Activated T-cell treated with anti-CD3 and anti-CD28 coated beads for 4 hours (primary cell): Measurements from ENCODE around the gene MON1A.
A peak's percentile ranks its signal among the peaks of the same experiment; 100 is the strongest.
"Not testable (repeated sequence)": the region's sequence is repeated elsewhere in the genome, so short reads cannot be mapped to it uniquely, and the experiment has no call there.

ENCODE experiments used
- DNase-seq: peaks from one replicate; pipeline ENCODE4 v3.0.0-alpha.2; 2020

MON1A gene

DNA sequence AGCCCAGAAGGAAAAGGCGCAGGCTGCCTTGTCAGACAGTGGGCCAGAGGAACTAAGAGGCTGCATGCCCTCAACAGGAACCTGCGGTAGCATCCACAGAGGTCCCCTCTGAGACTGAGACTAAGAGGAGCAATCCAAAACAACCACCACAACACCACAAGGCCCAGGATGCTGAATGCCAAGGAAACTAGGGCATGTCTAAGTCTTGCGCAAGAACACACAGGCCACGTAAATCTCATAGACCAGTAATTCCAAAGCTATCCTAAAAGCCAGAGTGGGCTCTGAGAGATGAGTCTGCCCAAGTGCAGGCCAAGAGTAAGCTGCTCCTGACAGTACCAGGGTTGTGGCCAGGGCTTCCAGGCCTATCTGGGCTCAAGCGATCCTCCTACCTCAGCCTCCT lies 12.9 kb downstream of the MON1A start:
- no peak for DNase-seq

DNA sequence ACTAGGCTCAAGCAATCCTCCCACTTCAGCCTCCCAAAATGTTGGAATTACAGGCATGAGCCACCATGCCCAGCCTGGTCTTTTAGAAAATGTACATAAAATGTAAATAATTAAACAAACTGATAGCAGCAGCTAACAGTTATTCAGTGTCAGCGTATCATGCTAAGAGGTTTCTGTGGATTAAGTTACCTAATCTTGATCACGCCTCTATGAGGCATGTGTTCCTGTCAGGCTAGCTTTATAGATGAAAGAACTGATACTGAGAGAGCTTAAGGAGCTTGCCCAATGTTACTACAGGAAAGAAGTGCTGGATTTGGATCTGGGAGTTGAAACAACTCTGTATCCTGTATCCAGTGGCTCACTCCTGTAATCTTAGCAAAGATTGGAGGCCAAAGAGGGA lies 14.7 kb downstream of the MON1A start:
- DNase-seq = no peak

DNA sequence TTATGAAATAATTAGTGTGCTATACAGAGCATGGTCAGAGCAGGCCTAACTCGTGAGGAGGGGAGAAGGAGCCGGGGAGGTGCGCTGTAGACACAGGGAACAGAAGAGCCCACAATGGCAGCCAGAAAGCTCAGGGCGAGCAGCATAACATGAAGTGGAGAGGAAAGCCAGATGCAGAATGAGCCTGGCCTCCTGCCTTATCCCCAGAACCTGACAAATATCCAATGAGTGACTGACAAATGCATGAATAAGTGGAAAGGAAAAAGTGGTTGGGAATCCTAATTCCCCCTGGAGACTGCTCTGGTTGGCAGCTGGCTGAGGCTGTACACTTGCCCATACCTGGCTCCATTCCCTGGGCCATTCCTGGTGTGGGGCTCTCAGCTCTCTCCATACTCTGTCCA lies 16.7 kb downstream of the MON1A start:
- no peak for DNase-seq

DNA sequence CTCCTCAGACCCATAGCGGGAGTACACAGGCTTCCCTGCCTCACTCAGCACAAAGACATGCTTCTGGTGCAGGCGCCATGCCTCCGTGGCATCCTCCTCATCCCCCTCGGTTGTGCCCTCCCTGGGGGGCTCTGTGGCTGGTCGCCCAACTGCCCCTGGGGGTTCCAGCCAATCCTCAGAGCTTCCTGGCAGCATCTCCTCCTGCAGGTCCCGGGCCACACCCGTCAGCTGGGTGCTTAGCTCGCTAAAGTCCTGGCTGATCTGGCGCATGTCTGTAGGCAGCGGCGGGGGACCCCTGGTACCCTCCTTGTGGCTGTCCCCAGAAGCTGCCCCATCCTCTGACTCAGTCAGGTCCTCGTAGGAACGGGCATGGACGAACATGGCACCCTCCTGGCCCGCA lies 18.0 kb downstream of the MON1A start:
- no peak for DNase-seq

DNA sequence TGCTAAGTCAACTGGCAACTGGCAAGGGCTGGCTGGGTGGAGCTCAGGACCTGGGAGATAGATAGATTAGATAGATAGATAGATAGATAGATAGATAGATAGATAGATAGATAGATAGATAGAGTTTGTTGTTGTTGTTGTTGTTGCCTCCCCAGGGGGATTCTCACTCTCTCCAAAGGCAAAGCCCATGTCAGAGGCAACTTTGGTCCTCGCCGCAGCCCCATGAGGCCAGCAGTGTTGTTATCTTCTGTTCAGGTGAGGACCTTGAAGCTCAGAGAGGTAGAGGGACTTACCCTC lies 18.5 kb downstream of the MON1A start:
- no peak for DNase-seq

DNA sequence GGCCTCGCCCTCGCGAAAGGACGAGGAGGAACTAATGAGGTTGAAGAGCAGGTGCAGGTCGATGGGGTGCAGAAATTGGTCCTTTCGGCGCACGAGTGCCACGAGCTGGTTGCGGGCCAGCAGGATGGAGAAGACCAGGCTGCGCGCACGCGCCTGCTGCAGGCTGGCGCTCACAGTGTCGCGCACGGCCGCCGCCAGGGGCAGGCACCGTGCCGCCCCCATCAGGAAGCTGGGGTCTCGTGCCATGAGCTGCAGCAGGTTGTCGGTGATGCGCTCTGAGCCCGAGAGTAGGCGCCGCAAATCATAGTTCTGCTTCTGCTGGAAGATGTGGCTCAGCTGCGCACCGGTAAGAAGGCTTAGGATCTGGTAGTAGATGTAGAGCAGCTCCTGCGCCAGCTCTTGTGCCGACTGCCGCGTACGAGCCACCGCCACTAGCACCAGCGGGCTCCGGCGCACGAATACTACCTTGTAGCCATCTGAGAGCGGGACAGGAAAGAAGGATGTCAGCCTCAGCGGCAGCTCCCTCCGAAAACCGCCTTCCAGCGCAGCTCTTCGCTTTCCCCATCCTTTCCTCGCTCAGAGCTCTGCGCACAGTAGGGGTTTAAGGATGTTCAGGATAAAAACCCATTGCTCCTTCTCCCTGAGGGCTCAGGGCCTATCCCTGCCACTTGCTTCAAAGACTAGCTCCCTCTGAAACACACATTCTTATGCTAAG lies 19.0 kb downstream of the MON1A start:
- no peak for DNase-seq

DNA sequence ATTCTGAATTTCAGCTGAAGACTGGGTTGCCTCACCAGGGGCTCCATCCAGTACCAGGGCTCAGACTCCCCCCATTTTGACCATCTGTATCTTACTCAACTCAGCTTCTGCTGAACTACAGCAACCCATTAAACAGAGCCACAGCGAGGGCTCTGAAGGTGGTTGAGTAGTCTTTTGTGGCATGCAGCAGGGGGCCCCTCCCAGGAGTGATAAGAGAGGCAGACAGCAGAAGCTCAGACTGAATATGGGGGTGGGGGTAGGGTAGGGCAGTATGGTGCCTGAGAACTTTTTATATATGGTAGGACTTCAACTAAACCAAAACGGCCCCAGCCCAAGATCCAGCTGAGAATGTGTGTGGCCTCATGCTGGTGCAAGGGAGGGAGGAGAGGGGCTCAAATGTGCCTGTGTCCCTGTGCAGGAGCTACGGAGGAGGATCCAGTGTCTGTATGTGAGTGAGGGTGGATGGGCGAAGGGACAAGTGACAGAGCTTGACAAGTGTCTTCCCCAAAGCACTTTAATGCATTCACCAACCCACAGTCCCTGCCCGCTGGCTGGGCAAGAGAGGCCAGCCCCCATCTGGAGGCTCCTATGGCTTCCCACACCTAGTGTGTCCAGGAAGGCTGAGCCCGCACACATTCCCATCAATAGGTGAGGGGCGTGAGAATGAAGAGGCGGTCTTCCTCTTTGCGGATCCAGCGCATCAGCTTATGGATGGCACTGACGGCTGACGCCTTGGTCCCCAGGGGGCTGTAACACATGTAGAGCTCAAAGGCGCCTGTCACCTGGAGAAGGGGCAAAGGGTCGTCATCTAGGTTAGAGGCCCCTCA lies 21.0 kb downstream of the MON1A start:
- DNase-seq = no peak

DNA sequence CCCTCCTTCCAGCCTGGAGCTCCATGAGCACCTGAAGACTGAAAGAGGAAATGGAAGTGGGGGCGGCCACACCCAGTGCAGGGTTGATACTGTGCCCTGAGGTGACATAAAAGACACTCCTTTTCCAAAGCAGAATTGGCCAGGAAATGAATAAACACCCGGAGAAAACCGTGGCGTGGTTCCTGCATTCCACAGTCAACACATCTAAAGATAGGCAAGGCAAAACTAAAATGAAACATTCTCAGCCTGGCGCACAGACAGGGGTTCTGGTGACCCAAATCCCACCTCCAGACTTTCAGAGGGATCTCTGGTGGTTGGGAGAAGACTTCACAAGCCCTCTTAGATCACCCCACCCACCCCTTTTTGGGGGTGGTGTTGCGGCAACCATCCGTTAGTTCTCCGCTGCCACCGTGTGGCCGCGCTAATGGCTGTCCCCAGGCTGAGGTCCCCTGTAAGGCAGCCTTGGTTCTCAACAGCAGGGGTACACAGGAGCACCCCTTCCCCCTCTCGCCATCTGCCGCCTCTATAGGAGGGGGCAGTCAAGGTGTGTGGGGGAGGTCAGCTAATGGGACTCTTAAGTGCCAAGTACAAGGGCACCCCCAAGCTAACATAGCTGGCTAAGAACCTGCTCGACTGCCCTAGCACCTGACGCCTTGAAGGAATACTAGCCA lies 23.4 kb downstream of the MON1A start:
- peak; percentile 39 for DNase-seq

DNA sequence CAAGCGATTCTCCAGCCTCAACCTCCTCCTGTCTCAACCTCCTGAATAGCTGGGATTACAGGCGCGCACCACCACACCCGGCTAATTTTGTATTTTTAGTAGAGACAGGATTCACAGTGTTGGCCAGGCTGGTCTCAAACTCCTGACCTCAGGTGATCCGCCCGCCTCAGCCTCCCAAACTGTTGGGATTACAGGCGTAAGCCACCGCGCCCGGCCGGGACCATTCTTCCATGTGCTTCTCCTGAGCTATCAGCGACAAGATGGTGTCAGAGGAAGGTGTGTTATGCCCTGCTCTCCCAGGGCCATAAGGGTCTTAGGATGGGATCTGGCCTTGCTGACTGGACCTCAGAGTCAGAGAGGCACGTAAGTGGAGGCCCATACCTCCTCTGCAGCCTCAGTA lies 25.2 kb downstream of the MON1A start:
- not testable (repeated sequence) for DNase-seq

DNA sequence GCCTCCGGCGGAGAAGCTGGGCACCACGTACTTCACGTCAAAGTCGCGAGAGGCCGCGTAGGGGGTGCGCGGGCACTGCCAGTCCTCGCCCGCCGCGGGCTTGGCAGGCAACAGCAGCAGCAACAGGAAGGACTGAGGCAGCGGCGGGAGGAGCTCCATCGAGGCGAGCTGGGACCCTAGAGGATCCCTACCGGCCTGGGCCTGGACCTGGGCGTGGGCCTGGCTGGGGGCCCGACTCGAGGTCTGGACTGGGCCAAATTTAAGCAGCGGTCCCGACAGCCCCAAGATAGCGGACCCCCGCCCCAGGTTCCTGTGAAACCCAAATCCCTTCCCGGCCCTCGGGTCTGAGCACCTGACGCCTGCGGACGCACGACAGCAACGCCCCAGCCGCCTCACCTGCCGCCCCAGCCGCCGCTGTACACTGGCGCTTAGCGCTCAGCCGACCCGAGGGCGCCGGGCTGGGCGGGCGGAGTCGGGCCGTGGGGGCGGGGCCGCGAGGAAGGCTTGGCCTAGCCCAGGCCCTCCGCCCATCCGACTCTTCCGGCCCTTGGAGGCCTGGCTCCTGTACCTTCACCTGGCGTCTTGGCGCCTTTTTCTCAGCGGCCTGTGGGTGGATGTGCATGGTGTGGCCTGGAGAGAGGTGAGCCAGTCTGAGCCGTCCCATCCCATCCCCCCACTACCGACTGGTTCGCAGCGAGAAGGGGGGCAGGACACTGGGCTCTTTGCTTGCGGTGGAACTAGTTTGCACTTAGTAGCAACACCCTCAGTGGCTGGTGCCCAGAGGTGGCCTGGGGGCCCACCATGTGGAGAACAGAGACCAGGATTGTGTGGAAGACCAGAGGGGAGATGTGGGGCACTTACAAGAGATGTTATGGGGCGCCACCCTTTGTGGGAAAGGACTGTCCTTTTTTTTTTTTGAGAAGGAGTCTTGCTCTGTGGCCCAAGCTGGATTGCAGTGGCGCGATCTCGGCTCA lies 25.9 kb downstream of the MON1A start, which contains the start of gene MST1R:
TSS of gene MST1R (minus strand) at position 423 of the 974 bp plus-strand sequence. CDS start at position 159, 264 bp downstream.
- DNase-seq = peak; percentile 64

DNA sequence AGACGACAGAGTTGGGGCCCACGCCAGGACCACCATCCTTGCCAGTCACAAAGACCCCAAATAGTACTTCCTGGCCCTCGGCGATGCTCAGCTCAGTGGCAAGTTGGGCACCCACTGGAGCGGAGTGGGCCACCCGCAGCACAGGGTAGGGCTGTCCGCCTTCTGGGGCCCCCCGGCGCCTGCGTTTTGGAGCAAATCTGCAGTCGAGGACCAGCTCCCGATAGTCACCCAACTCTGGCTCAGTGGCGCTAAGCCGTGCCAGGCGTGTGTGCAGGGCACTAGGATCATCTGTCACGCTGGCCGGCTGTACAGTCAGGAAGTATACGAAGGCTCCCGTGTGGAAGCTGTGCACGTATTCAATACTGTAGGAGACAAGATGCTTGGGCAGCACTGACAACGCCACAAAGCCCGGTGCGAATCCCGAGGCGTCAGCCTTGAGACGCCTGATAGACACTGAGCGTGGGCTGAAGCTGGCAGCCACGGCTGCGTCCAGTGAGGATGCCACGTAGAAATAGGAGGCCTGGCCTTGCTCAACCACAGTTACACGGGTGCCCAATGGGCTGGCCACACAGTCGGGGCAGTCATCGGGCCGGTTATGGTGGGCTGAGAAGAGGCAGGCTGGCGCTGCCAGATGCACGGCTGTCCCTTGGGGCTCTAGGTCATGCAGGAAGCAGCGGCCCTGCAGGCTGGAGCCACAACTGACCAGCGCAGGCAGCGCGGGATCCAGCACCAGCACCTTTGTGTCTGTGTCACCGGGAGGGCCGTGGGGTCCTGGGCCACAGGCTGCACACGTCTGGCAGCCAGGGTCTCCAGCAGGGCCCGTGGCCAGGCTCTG lies 26.9 kb downstream of the MON1A start:
- no peak for DNase-seq

DNA sequence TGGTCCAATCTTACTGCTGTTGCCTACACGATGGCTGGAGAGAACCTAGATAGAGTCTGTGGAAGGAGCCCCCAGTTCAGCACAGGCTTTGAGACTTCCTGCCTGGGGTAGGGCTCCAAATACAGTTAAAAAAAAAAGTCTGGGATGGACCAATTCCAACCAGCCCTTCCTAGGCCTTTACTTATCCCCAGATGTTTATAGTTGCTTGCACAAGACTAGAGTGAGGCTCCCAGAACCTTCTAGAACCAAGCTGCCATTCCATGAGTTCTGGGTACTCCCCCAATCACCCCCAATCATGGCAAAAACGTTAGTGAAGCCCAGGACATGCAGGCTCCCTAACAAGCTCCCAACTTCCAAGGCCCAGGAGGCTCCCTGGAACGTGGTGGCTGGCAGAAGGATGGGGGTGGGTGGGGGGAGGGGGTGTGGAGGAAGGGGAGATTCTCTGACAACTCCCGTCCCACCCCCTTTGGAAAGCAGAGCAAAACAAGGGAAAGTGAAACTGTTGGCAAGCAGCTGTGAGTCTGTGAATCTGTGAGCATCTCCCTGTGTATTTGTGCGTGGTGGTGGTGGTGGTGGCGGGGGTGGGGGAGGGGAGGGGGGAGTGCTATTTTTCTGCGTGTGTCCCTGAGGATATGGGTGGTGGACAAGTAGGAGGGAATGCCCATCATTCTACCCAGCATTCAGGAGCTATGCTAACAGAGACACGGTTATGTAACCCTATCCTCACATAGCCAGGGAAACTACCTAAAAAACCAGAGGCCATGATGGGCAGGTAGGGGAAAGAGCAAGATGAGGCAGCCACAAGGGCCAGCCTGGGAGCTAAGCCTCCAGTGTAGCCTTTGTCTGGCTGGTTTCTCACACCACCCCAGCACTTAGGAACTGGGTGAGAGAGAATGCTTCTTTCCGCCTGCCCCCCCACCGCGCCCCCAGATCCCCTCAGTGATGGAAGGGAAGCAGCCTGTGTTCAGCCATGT lies 28.0 kb downstream of the MON1A start:
- no peak for DNase-seq

DNA sequence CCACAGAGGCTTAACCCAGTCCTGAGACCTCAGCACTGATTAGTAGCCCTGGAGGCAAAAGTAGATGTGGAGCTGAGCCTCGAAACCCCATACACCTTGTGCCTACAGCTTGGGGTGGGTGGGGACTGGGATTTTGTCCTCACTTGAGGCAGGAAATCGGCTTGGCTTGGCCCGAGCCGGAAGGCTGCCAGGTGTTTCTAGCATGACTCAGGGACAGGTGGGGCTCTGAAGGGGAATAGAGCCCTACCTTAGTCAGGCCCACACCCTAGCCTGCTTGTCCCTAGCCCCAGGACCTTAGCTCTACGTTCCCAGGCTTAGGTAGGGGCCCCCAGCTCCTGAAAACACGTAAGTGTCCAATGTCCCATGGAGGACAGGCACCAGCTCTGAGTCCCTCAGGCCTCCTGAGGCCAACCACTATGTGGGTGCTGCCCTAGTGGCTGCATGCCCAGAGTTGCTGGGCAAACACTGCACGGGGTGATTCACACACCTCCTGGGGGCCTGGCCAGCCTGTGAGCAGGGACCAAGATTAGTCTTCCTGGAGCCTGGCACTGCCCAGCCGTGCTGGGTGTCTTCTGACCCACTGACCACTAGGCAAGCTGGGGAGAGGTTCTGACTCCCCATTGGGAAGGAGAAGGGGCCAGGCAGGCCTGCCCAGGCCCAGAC lies 29.0 kb downstream of the MON1A start:
- no peak for DNase-seq

DNA sequence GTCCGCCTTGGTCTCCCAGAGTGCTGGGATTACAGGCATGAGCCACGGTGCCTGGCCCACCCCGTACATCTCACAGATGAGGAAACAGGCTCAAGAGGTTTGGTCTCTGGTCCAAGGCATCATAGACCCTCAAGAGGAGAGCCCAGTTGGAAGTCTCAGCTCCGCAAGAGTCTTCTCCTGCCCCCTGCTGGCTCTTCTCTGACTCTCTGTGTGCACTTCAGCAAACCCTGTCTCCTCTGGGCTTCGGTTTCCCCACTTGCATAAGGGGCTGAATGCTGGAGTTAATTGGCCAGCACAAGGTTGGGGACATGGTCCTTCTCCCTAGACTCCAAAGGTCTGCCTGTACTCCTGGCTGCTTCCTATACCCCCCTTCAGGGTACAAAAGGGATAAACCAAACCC lies 29.8 kb downstream of the MON1A start:
- no peak for DNase-seq

DNA sequence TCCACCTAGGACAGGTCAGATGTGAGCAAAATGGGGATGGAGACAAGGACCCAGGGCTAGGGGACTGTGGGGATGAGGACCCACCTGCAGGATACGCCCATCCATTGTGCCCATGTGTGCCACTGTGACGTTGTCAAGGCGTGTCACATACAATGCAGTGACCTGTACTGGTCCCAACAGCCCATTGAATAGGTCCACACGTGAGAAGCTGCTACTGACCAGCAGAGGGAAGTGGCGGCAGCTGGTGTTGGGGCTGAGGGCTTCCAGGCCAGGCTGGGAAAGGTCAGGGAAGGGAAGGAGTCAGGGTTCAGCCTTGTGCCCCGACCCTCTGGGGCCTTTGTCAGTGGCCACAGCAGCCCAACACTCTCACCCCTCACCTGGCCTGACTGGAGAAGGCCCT lies 30.6 kb downstream of the MON1A start:
- DNase-seq = no peak

DNA sequence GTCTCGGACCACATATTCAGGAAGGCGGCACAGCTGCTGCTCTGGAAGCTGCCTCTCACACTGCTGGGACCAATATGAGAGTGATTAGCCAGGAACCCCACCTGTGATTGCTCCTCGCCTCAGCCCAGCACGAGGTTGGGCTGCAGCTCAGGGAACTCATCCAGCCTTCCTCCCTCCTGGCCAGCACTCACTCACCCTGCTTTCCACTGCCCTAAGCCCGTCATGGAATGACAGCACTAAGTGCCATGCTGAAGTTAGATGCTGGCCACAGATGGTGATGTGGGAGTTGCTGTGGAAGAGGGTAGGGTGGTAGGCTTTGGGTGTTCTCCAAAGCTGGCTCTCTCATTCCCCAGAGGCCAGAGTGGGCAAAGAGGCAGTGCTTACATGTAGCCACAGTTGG lies 33.3 kb downstream of the MON1A start:
- no peak for DNase-seq

DNA sequence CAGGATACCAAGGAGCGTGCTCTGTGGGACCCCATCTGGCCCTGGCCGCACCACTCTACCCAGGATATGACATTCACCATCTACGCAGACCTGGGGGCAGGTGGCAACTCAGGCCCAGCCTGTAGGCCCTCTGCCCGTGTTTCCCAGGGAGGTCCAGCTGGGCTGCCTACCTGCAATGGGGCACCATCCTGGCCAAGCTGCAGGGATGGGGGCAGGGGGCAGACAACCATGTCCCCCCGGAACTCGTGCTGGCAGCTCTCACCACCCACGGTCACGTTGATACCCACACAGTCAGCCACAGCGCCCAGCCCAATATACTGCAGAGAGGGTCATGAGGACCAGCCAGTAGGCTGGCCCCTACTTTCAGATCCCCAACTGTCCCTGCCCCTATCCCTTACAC lies 33.8 kb downstream of the MON1A start:
- no peak for DNase-seq

DNA sequence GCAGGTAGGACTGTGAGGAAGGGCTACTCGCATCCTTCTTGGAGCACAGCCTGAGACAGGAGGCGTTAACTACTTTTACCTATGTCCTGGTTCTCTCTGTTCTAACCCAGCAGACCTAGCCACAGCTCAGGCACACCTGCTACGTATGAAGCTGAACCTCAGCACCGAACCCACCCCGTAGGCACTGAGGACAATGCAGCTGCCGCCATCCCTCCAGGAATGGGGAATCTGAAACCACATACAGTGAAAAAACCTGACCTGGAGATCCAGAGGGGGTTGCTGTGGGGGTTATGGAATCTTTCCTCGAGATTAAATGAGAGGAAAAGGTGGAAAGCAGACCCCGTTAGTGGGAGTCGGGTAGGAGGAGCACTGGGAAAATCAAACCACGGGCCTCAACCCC lies 40.3 kb downstream of the MON1A start:
- no peak for DNase-seq

DNA sequence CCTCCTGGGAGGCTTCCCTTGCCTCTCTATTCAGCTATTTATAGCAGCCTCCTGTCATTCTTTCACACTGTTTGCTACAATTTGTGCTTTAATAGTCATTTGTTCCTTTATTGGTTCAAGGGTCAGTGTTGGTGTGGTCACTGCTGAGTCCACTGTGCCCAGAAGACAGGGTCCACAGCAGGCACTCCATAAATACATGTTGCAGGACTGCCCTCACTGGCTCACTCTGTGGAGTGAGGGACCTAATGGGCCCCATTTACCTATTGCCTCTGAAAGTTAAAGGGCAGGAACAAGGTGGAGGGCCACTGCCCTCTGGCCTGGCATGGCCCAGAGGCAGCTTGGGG lies 42.7 kb downstream of the MON1A start:
- no peak for DNase-seq

DNA sequence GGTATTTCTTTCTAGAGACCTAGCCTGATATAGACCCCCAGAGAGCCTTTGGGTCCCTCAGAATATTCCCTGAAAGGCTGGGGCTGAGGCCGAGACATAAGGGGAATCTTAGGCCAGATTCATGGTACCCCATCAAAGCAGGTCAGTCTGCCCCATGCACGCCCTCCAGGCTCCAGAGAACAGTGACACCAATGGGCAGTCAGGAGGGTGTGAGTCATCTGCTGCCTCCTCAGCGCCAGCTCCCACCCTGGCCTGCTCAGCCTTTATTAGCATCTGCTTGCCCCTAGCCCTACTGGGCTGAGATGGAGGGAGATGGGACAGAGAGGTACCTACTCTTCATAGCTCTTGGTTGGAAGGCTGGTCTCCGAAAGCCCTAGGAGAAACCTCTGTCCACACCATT lies 45.6 kb downstream of the MON1A start:
- DNase-seq = no peak
